ENCODE measurements around the gene B3GALT2. TPM values are rescaled to one million over a fixed set of nuclear protein-coding genes. Genes with fewer than 3 reads are reported as not detected.

The B3GALT2 gene
- total RNA-seq, 4 donors from 2014 or later: 0.08 to 0.58 (median 0.32) TPM; not detected in 1

DNA sequence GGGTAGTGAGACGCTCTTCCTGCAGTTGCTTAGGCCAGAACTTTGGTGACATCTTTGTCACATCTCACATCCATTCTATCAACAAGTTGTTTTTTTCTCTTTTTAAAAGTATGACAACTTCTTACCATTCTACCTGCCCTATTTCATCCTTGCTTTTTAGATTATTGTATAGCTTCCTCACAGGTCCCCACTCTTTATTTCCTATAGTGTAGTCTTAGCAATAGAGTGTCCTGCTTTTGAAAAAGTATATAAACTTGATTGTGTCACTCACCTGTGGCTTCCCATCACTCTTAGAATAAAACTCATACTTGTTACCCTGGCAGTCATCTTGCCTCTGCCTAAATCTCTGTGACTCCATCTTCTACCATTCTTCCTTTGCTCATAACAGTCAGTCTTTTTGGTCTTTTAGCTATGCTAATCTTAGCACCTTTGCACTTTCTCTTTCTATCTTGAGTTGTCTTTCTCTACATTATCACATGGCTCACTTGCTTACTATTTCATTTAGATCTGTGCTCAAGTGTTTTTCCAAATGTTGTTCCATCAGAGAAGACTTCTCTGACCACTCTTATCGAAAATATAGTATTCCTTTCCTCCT lies 55.0 kb downstream of the B3GALT2 start:
- 99 to 100% methylated on average over 2 of the region's 2 CpGs for WGBS, 2 donors
- TF ChIP-seq, protein P1, sequence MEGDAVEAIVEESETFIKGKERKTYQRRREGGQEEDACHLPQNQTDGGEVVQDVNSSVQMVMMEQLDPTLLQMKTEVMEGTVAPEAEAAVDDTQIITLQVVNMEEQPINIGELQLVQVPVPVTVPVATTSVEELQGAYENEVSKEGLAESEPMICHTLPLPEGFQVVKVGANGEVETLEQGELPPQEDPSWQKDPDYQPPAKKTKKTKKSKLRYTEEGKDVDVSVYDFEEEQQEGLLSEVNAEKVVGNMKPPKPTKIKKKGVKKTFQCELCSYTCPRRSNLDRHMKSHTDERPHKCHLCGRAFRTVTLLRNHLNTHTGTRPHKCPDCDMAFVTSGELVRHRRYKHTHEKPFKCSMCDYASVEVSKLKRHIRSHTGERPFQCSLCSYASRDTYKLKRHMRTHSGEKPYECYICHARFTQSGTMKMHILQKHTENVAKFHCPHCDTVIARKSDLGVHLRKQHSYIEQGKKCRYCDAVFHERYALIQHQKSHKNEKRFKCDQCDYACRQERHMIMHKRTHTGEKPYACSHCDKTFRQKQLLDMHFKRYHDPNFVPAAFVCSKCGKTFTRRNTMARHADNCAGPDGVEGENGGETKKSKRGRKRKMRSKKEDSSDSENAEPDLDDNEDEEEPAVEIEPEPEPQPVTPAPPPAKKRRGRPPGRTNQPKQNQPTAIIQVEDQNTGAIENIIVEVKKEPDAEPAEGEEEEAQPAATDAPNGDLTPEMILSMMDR (IDR thresholded peaks at IDR 0.05): no peak
- TF ChIP-seq POLR2A (IDR thresholded peaks at IDR 0.05): no peak
- no peak for DNase-seq (ENCODE audit: low spot score in 2 of 2)
- H3K4me3 ChIP-seq (ENCODE audit: low read depth, poor library complexity, severe bottlenecking): no peak overlapping the region
- intact Hi-C loops (cut with DNase I; ENCODE audit: low total_unique reads): no loop called here

MicroRNAs encoded within 50 kb of the gene (microRNA counts, 767-probe panel; counts per million panel counts)
- microRNA hsa-miR-1278: 0 to 358 counts per million in 2 donors

Small RNAs within 50 kb of the gene (microRNA-seq; reads per million reads assigned to microRNA genes)
- 0 reads per million in 2 donors for gene MIR1278 (ENCODE audit: borderline number of aligned reads in 1 of 2, borderline replicate concordance in 2 of 2)

Other genes starting within 250 kb of the B3GALT2 start
- gene UCHL5, start 127.3 kb downstream of the B3GALT2 start, total RNA-seq: 10 to 100 TPM; 25.5 to 57.9 (median 37.7) TPM
- gene RO60, start 127.0 kb downstream of the B3GALT2 start, total RNA-seq: 100 to 1,000 TPM in 1 of 4 donors, 10 to 100 TPM in 3; 40.3 to 106 (median 64.4) TPM
- gene GLRX2, start 81.2 kb downstream of the B3GALT2 start, total RNA-seq: 10 to 100 TPM in 1 of 4 donors, 1 to 10 TPM in 3; 5.6 to 11.0 (median 8.1) TPM
- 10 to 100 TPM; 19.2 to 23.7 (median 20.0) TPM for gene CDC73, start 64.6 kb downstream of the B3GALT2 start, total RNA-seq

Data from lower leg skin (tissue), 4 donors.